ENCODE measurements around the gene SVOP. TPM values are rescaled to one million over a fixed set of nuclear protein-coding genes. Genes with fewer than 3 reads are reported as not detected.

Gene SVOP
- total and polyA plus RNA-seq, 11 donors: 0.14 to 5.3 (median 2.2) TPM

DNA sequence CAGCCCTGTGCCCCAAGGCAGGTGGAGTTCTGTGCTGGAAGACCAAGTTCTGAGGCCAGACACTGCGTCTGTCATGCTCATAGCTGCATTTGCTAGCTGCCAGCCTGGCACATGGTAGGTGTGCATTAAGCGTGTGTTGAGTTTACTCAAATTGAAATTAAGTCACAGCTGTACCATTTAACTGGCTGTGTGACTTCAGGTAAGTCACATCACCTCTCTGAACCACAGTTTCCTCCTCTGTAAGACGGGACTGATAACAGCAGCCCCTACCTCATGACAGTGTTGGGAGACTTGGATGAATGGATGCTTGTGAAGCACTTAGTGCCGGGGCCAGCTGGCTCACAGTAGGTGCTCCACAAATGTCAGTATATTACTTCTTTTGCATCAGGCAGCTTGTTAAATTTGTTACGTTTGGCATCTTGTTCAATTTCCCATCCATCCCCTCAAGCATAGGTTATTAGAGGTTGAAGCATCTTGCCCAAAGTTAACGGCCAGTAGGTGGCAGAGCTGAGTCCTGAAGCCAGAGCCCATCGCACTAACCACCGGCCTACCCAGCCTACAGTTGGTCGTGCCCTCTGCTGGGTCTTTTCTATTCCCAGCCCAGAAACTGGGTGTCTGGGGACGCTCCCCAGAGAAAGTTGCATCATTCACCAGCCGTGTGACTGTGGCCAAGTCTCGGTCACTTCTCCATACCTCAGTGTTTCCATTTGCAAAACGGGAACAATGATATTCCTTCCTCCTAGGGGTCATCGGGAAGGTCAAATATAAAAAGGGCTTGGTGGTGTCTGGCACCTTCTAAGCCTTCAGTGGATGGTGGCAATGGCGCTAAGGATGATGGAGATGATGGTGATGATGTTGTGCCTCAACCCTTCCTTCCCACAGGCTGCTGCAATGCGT, 136.5 kb downstream of the SVOP start:
- Histone ChIP-seq H3K4me1 (peaks cover 0 to 13% (median 0%) of the 10 kb centered on the region in 12 donors), H3K9me3 (no peaks in the 10 kb centered on the region), H3K4me3 (no peak overlapping the region), H3K36me3 (no peaks in the 10 kb centered on the region), H3K27ac (no peak overlapping the region), H3K27me3 (no peaks in the 10 kb centered on the region)
- DNase-seq (peak; percentile 31 to 70 (median 58)), ATAC-seq (peak in 3 of 4 donors; percentile 29 to 76 (median 63))
- intact Hi-C loops (cut with DNase I): loop anchor here in 4 of 10 donors (5.0 to 10.0 kb wide), 3 partner anchors 68 to 210 kb away; partner anchors contain the start of genes ALKBH2 (in 2 of the 4) and UNG (in 2 of the 4)
- WGBS, 4 donors: 58 to 66% (median 60%) methylated on average over 16 of the region's 16 CpGs
- TF ChIP-seq, protein P1, sequence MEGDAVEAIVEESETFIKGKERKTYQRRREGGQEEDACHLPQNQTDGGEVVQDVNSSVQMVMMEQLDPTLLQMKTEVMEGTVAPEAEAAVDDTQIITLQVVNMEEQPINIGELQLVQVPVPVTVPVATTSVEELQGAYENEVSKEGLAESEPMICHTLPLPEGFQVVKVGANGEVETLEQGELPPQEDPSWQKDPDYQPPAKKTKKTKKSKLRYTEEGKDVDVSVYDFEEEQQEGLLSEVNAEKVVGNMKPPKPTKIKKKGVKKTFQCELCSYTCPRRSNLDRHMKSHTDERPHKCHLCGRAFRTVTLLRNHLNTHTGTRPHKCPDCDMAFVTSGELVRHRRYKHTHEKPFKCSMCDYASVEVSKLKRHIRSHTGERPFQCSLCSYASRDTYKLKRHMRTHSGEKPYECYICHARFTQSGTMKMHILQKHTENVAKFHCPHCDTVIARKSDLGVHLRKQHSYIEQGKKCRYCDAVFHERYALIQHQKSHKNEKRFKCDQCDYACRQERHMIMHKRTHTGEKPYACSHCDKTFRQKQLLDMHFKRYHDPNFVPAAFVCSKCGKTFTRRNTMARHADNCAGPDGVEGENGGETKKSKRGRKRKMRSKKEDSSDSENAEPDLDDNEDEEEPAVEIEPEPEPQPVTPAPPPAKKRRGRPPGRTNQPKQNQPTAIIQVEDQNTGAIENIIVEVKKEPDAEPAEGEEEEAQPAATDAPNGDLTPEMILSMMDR (IDR thresholded peaks at IDR 0.05): peak; percentile 28 to 64 (median 50)
- TF ChIP-seq POLR2A (IDR thresholded peaks at IDR 0.05): no peak

DNA sequence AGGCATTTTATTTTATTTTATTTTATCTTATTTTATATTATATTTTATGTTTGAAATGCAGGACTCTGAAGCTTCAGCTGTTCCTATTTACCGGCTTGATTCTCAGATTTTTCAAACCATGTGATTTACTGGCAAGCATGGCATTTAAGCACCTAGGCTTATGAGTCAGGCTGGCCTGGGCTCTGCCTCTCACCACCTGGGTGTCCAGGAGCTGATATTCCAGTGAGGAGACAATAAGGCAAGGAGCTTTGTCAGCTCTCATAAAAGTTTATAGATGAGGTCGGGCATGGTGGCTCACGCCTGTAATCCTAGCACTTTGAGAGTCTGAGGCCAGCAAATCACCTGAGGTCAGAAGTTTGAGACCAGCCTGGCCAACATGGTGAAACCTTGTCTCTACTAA, 138.9 kb downstream of the SVOP start:
- ATAC-seq (no peak), DNase-seq (no peak)
- H3K4me3 ChIP-seq: no peak overlapping the region
- intact Hi-C loops (cut with DNase I): loop anchor here in 3 of 10 donors (10.0 kb wide), 2 partner anchors 203 to 213 kb away; partner anchors contain the start of genes ALKBH2 (in 2 of the 3) and UNG (in 2 of the 3)
- no peaks in the 10 kb centered on the region for H3K27me3 ChIP-seq
- no peak overlapping the region for H3K27ac ChIP-seq
- 82 to 94% (median 89%) methylated on average over 3 of the region's 3 CpGs for WGBS, 4 donors
- TF ChIP-seq POLR2A (IDR thresholded peaks at IDR 0.05): no peak
- TF ChIP-seq, protein P1 (IDR thresholded peaks at IDR 0.05): no peak
- no peaks in the 10 kb centered on the region for H3K9me3 ChIP-seq
- H3K36me3 ChIP-seq: no peaks in the 10 kb centered on the region
- peaks cover 0 to 13% (median 0%) of the 10 kb centered on the region in 12 donors for H3K4me1 ChIP-seq

DNA sequence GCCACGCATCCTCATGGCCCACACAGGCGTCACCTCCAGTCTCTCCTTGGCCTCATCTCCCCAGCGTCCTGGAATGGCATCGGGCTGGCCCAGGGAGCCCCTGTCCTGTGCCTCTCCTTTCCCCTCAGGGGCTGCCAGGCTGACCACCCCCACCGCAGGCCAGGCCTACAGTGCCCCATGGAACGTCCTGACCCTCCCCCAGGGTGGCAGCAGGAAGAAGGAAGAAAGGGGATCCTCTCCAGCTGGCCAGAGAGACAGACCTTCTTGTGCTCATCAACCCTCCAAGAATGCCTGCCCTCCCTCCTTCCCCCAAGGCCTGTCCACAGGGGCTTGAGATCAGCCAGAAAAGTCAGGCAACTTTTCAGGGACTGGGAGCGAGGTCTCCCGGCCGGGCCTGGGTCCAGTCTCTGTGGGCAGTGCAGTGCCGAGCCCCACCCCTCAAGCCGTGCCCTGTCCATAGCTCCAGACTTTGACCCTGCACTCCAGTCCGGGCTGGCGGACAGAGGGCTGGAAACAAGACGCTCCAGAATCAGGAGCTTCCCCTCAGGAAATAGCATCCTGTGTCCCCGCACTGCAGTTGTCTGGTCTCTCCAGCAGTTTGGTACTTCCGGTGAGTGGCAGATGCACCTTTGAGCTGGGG, 141.1 kb downstream of the SVOP start, which contains the start of gene DAO:
Gene DAO, plus strand, starts transcription at position 478 of the 640 bp plus-strand sequence. CDS start 4,915 bp downstream, outside the sequence.
- ATAC-seq (no peak), DNase-seq (no peak)
- Histone ChIP-seq H3K27me3 (no peaks in the 10 kb centered on the region), H3K4me1 (peaks cover 0 to 10% (median 0%) of the 10 kb centered on the region in 12 donors), H3K27ac (no peak within 1 kb of the TSS), H3K36me3 (no peaks in the 10 kb centered on the region), H3K4me3 (no peak within 1 kb of the TSS), H3K9me3 (peaks cover 0 to 4% (median 0%) of the 10 kb centered on the region in 12 donors)
- no peak for TF ChIP-seq POLR2A (IDR thresholded peaks at IDR 0.05)
- TF ChIP-seq, protein P1 (IDR thresholded peaks at IDR 0.05): no peak
- WGBS, 4 donors: 55 to 70% (median 63%) methylated on average over 6 to 16 of the region's 16 CpGs
- intact Hi-C loops (cut with DNase I): loop anchor here in 3 of 10 donors (10.0 kb wide), 3 partner anchors 65 to 215 kb away; partner anchors contain the start of genes ALKBH2 (in 2 of the 3) and UNG (in 2 of the 3)
